Measurements from ENCODE around the gene ANO10.
"Not testable (repeated sequence)": the region's sequence is repeated elsewhere in the genome, so short reads cannot be mapped to it uniquely, and the experiment has no call there.

The ANO10 gene

GRCh38 chr3:43522727-43523362 is 99.0 kb downstream of the ANO10 start:
- no peak for DNase-seq (ENCODE audit: low read depth in 2 of 3, low spot score in 1 of 3)

GRCh38 chr3:43521941-43522340 is 99.9 kb downstream of the ANO10 start:
- DNase-seq (ENCODE audit: low read depth in 2 of 3, low spot score in 1 of 3), result no peak

- not testable (repeated sequence) for DNase-seq (ENCODE audit: low read depth in 2 of 3, low spot score in 1 of 3)
These were observed 103.3 kb downstream of the ANO10 start for GRCh38 chr3:43518515-43518914.

GRCh38 chr3:43515970-43516635 is 105.7 kb downstream of the ANO10 start:
- DNase-seq (ENCODE audit: low read depth in 2 of 3, low spot score in 1 of 3), result no peak

GRCh38 chr3:43515208-43515917 is 106.4 kb downstream of the ANO10 start:
- no peak for DNase-seq (ENCODE audit: low read depth in 2 of 3, low spot score in 1 of 3)

GRCh38 chr3:43512754-43513404 is 108.9 kb downstream of the ANO10 start:
- no peak for DNase-seq (ENCODE audit: low read depth in 2 of 3, low spot score in 1 of 3)

- no peak for DNase-seq (ENCODE audit: low read depth in 2 of 3, low spot score in 1 of 3)
These were observed 115.2 kb downstream of the ANO10 start for GRCh38 chr3:43506644-43507043.

GRCh38 chr3:43505351-43505750 is 116.5 kb downstream of the ANO10 start:
- DNase-seq (ENCODE audit: low read depth in 2 of 3, low spot score in 1 of 3), result peak in 1 of 3 donors; percentile 32

- no peak for DNase-seq (ENCODE audit: low read depth in 2 of 3, low spot score in 1 of 3)
These were observed 118.6 kb downstream of the ANO10 start for GRCh38 chr3:43503067-43503728.

GRCh38 chr3:43499256-43499655 is 122.6 kb downstream of the ANO10 start:
- DNase-seq (ENCODE audit: low read depth in 2 of 3, low spot score in 1 of 3), result no peak

- DNase-seq (ENCODE audit: low read depth in 2 of 3, low spot score in 1 of 3), result no peak
These were observed 123.9 kb downstream of the ANO10 start for GRCh38 chr3:43497905-43498365.

GRCh38 chr3:43497422-43497821 is 124.4 kb downstream of the ANO10 start:
- DNase-seq (ENCODE audit: low read depth in 2 of 3, low spot score in 1 of 3), result no peak

GRCh38 chr3:43496740-43497375 is 125.0 kb downstream of the ANO10 start:
- no peak for DNase-seq (ENCODE audit: low read depth in 2 of 3, low spot score in 1 of 3)

GRCh38 chr3:43492932-43493331 is 128.9 kb downstream of the ANO10 start:
- DNase-seq (ENCODE audit: low read depth in 2 of 3, low spot score in 1 of 3), result not testable (repeated sequence)

- peak in 1 of 3 donors; percentile 30 for DNase-seq (ENCODE audit: low read depth in 2 of 3, low spot score in 1 of 3)
These were observed 130.0 kb downstream of the ANO10 start for GRCh38 chr3:43491807-43492206.

- DNase-seq (ENCODE audit: low read depth in 2 of 3, low spot score in 1 of 3), result no peak
These were observed 131.1 kb downstream of the ANO10 start for GRCh38 chr3:43490640-43491185.

- DNase-seq (ENCODE audit: low read depth in 2 of 3, low spot score in 1 of 3), result no peak
These were observed 131.9 kb downstream of the ANO10 start for GRCh38 chr3:43489930-43490329.

GRCh38 chr3:43485931-43486330 is 135.9 kb downstream of the ANO10 start:
- DNase-seq (ENCODE audit: low read depth in 2 of 3, low spot score in 1 of 3), result no peak

- DNase-seq (ENCODE audit: low read depth in 2 of 3, low spot score in 1 of 3), result no peak
These were observed 136.8 kb downstream of the ANO10 start for GRCh38 chr3:43484926-43485488.

GRCh38 chr3:43481375-43481774 is 140.4 kb downstream of the ANO10 start:
- DNase-seq (ENCODE audit: low read depth in 2 of 3, low spot score in 1 of 3), result no peak
